K562 (cell line): ENCODE data around the gene GPR42. TPM values are rescaled to one million over a fixed set of nuclear protein-coding genes. Genes with fewer than 3 reads are reported as not detected.

ENCODE experiments used
- ATAC-seq: fragments of 200-7000 bp; cut with Tn5 transposase; 3 replicates; pipeline ENCODE4 v1.9.1; 2020; ENCODE audit warnings: moderate library complexity
- BruUV-seq: library from RNA; stranded (reverse); fragments of 400-500 nt; replicated peaks from 2 replicates; lab custom pipeline; 2021; lab: Mats Ljungman, UMichigan
- CTCF ChIA-PET: fragments of 300-600 bp; formaldehyde crosslinking; extraction: SDS; loops from one replicate; lab custom pipeline; 2021; ENCODE audit warnings: low intra/inter-chr PET ratio; lab: Yijun Ruan, JAX
- POLR2A ChIA-PET: fragments of 300-600, 350-650 bp; sonication (Branson Sonifier 250); formaldehyde crosslinking; extraction: SDS; loops from one replicate; lab custom pipeline; 2021; ENCODE audit warnings: antibody characterized with exemption, inconsistent platforms; lab: Yijun Ruan, JAX
- DNase-seq, 4 experiments: peaks; one replicate each; pipeline versions ENCODE4 v3.0.0 to v3.0.0-alpha.2; 2011 to 2018; ENCODE audit warnings: low spot score in 3 of 4, mixed read lengths in 3 of 4; ENCODE audit errors: extremely low read depth in 1 of 4
- FAIRE-seq: peaks from 2 replicates; lab custom pipeline; 2011; peaks lifted over from hg19 to GRCh38; lab: Jason Lieb, UNC
- H2AFZ ChIP-seq: 2 replicates; pipeline ENCODE4 v1.6.0; 2011; ENCODE audit warnings: low read depth, low read length, control low read depth, inconsistent platforms
- H3K27ac ChIP-seq: fragments of 200-600 bp; 3 replicates; pipeline ENCODE4 v1.8.0; 2011; ENCODE audit warnings: low read depth, mild to moderate bottlenecking, control low read depth, inconsistent platforms, low read length, moderate library complexity, mixed read lengths; ENCODE audit errors: extremely low read depth
- H3K27me3 ChIP-seq, 2 experiments: fragments of 300-600 bp in 1 of 2; 2 replicates in 1 of 2; 3 replicates in 1 of 2; pipeline versions ENCODE4 v1.6.0 to v1.8.0; 2011; ENCODE audit warnings: inconsistent platforms in 2 of 2, low read length in 2 of 2, mild to moderate bottlenecking in 1 of 2, mixed read lengths in 1 of 2, moderate library complexity in 1 of 2; ENCODE audit not compliant: control insufficient read depth in 2 of 2, insufficient read depth in 2 of 2
- H3K36me3 ChIP-seq: fragments of 300-600 bp; 3 replicates; pipeline ENCODE4 v1.8.0; 2011; ENCODE audit warnings: mild to moderate bottlenecking, low read length, inconsistent platforms; ENCODE audit not compliant: control insufficient read depth, insufficient read depth
- H3K4me1 ChIP-seq, 2 experiments: fragments of 200-600 bp in 1 of 2; replicated peaks in 1 of 2; 2 replicates in 1 of 2; 3 replicates in 1 of 2; pipeline versions ENCODE4 v1.5.1 to v1.8.0; 2011; ENCODE audit warnings: inconsistent platforms in 2 of 2, low read length in 2 of 2, mild to moderate bottlenecking in 1 of 2, mixed read lengths in 1 of 2, moderate library complexity in 1 of 2; ENCODE audit not compliant: control insufficient read depth in 2 of 2, insufficient read depth in 2 of 2
- H3K4me2 ChIP-seq: 2 replicates; pipeline ENCODE4 v1.6.1; 2011; ENCODE audit warnings: low read length, control low read depth, inconsistent platforms, mixed read lengths; ENCODE audit not compliant: insufficient read depth
- H3K4me3 ChIP-seq: fragments of 200-600 bp; sonication (generic), shearing (Covaris generic); 2 replicates; pipeline ENCODE4 v1.5.1; 2016; ENCODE audit warnings: control low read depth, inconsistent platforms
- H3K79me2 ChIP-seq: fragments of 200-600 bp; 3 replicates; pipeline ENCODE4 v1.8.0; 2011; ENCODE audit warnings: low read length, inconsistent platforms; ENCODE audit not compliant: control insufficient read depth, insufficient read depth
- H3K9ac ChIP-seq, 2 experiments: 2 replicates each; pipeline versions ENCODE4 v1.6.0 to v1.6.1; 2011; ENCODE audit warnings: low read depth in 2 of 2, low read length in 2 of 2, control low read depth in 1 of 2, inconsistent platforms in 1 of 2, mild to moderate bottlenecking in 1 of 2, mixed read lengths in 1 of 2; ENCODE audit not compliant: insufficient read depth in 1 of 2
- H3K9me1 ChIP-seq: one replicate; pipeline ENCODE4 v1.6.0; 2011; ENCODE audit warnings: inconsistent platforms, mild to moderate bottlenecking, low read length, moderate library complexity; ENCODE audit not compliant: control insufficient read depth, insufficient read depth
- H3K9me3 ChIP-seq: replicated peaks from 2 replicates; pipeline ENCODE4 v1.5.1; 2011; ENCODE audit warnings: low read depth, low read length, inconsistent platforms; ENCODE audit not compliant: control insufficient read depth, insufficient read depth
- H4K20me1 ChIP-seq: replicated peaks from 2 replicates; pipeline ENCODE4 v1.6.1; 2011; ENCODE audit warnings: low read length, inconsistent platforms, mixed read lengths; ENCODE audit not compliant: control insufficient read depth, insufficient read depth
- BRD9 ChIP-seq: fragments of 450-650 bp; IDR thresholded peaks from 2 replicates; pipeline ENCODE4 v1.6.1; 2018; ENCODE audit warnings: low read depth; ENCODE audit not compliant: partially characterized antibody
- ETS2 ChIP-seq: IDR thresholded peaks from 2 replicates; pipeline ENCODE4 v1.6.1; 2016; ENCODE audit warnings: borderline replicate concordance, missing genetic modification characterization, mild to moderate bottlenecking, moderate library complexity, missing compliant biosample characterization; ENCODE audit not compliant: poor library complexity, severe bottlenecking
- HSF4 ChIP-seq: fragments of 250-450 bp; sonication (Bioruptor Pico); IDR thresholded peaks from 2 replicates; pipeline ENCODE4 v2.1.2; 2022; ENCODE audit warnings: mild to moderate bottlenecking, moderate library complexity, borderline replicate concordance
- L3MBTL2 ChIP-seq: fragments of 450-650 bp; IDR thresholded peaks from 2 replicates; pipeline ENCODE4 v1.6.1; 2016; ENCODE audit warnings: mild to moderate bottlenecking, moderate library complexity
- NR2C1 ChIP-seq, 2 experiments: fragments of 450-650 bp; IDR thresholded peaks; 2 replicates each; pipeline ENCODE4 v1.6.1; 2017; ENCODE audit warnings: mild to moderate bottlenecking in 2 of 2, antibody characterized with exemption in 1 of 2, inconsistent platforms in 1 of 2, missing compliant biosample characterization in 1 of 2, missing genetic modification characterization in 1 of 2
- SLC30A9 ChIP-seq: fragments of 250-450 bp; sonication (Bioruptor Pico); IDR thresholded peaks from 2 replicates; pipeline ENCODE4 v1.8.0; 2022; ENCODE audit warnings: mild to moderate bottlenecking, moderate library complexity
- SMARCE1 ChIP-seq: fragments of 450-650 bp; IDR thresholded peaks from 2 replicates; pipeline ENCODE4 v1.7.1; 2016; ENCODE audit warnings: mild to moderate bottlenecking
- SOX6 ChIP-seq: fragments of 450-650 bp; IDR thresholded peaks from 2 replicates; pipeline ENCODE4 v1.6.1; 2014; ENCODE audit warnings: mild to moderate bottlenecking
- ZNF143 ChIP-seq: sonication (generic); formaldehyde crosslinking; IDR thresholded peaks from 2 replicates; pipeline ENCODE4 v1.9.0; 2022; ENCODE audit warnings: mild to moderate bottlenecking, missing genetic modification reagents
- ZNF165 ChIP-seq: fragments of 250-450 bp; sonication (Bioruptor Pico); IDR thresholded peaks from 2 replicates; pipeline ENCODE4 v1.4.0; 2020; ENCODE audit warnings: borderline replicate concordance
- ZNF316 ChIP-seq: fragments of 450-650 bp; IDR thresholded peaks from 2 replicates; pipeline ENCODE4 v1.6.1; 2016
- ZNF449 ChIP-seq: fragments of 250-450 bp; sonication (Bioruptor Pico); IDR thresholded peaks from 2 replicates; pipeline ENCODE4 v1.8.0; 2022; ENCODE audit warnings: moderate library complexity, mild to moderate bottlenecking, inconsistent platforms
- ZNF780A ChIP-seq: fragments of 250-450 bp; sonication (Bioruptor Pico); IDR thresholded peaks from 2 replicates; pipeline ENCODE4 v1.5.0; 2021; ENCODE audit warnings: mild to moderate bottlenecking
- WGBS: fragments of 100-300 bp; shearing (Covaris generic); methylation state at CpG from one replicate; pipeline ENCODE4 v1.1.6; 2016; ENCODE audit warnings: low coverage, mixed read lengths; ENCODE audit not compliant: insufficient coverage; ENCODE audit errors: missing lambda C conversion rate; 5-methylcytosine and 5-hydroxymethylcytosine counted together
- in situ Hi-C: fragments of 300-500 bp; cut with MboI; formaldehyde crosslinking; loops from 4 replicates; pipeline ENCODE4 v1.15.0; 2018; ENCODE audit warnings: inconsistent platforms, mixed read lengths
- intact Hi-C: fragments of 100-400 bp; cut with micrococcal nuclease; formaldehyde crosslinking; loops from 2 replicates; pipeline ENCODE4 v1.14.2; 2022
- polyA plus RNA-seq, 8 experiments: library from polyadenylated mRNA; depleted of rRNA in 4 of 8; stranded (reverse) in 5 of 8; unstranded in 3 of 8; fragments of >200 nt; fragmentation: Nextera tagmentation in 2 of 8; fragmentation: Illumina TruSeq in 1 of 8; extraction: Ambion mirVana in 2 of 8; extraction: Trizol in 1 of 8; gene quantifications; 2 replicates each; pipeline versions ENCODE4 v1.2.1 to v1.2.3, GENCODE V29; 2011 to 2014; ENCODE audit warnings: inconsistent platforms in 1 of 8, missing spikeins in 1 of 8
- total RNA-seq, 7 experiments: library from RNA; depleted of rRNA in 6 of 7; stranded (reverse); fragments of >200 nt in 6 of 7; fragmentation: Illumina TruSeq in 2 of 7; extraction: Trizol in 2 of 7; gene quantifications; 2 replicates each; pipeline versions ENCODE4 v1.2.1 to v1.2.3, GENCODE V29; 2011 to 2021; ENCODE audit warnings: low replicate concordance in 1 of 7
- TF ChIP-seq, protein P1 (sequence below): IDR thresholded peaks from 3 replicates; pipeline ENCODE4 v1.6.1; 2011; ENCODE audit warnings: borderline replicate concordance, mild to moderate bottlenecking; ENCODE audit not compliant: insufficient read length, insufficient read depth
- TF ChIP-seq, protein P2 (sequence below): fragments of 250-450 bp; sonication (Bioruptor Pico); IDR thresholded peaks from 2 replicates; pipeline ENCODE4 v1.4.0; 2020; ENCODE audit warnings: mild to moderate bottlenecking

GPR42 gene
- total and polyA plus RNA-seq, 9 of the 15 experiments (the other 6 are each of a cell fraction or from before 2014, with no cell fraction given), result not detected

DNA sequence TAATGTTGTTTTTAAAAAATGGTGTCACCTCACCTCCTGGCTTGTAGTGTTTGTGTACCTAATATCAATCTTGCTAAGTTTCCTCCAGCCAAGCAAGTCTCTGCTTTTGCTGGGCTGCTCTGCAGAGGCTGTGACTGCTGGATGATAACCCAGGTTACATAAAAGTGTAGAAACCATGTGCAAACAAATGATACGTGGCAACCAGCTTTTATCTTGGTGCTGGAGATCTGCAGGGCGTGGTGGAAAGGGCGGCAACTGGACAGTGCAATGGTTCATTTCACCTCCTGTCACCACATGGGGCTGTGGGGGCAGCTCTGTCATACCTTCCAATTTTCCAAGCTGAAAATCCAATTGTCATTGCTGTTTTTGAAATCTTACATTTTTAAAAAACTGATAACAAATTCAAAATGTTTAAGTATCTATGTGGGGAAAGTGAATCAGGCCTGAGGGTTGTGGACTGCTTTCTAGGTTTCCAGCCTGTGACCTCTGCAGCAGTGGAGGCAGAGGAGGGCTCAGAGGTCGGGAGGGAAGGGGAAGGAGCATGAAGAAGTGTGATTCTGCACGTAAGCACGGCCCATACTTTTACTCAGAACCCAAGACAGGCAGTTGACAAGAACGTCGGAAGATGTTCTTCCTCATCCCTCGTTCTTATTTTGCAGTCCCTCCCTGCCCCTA is 9.7 kb downstream of the GPR42 start:
- no peak overlapping the region for H3K4me3 ChIP-seq
- ATAC-seq, result peak; percentile 97
- H3K9ac ChIP-seq, result peak overlapping the region; percentile 0 to 40; a peak in 1 of 4 replicates
- ChIA-PET CTCF (no interaction called here), POLR2A (interaction anchor here (0.6 to 1.5 kb wide), 5 partner anchors 23 to 375 kb away, joined by 3 to 4 read pairs (median 3); no protein-coding TSS in a partner anchor)
- intact Hi-C loops (no loop called here), in situ Hi-C loops (no loop called here)
- no peaks in the 10 kb centered on the region; the same call in none of the 2 replicates for H3K9me3 ChIP-seq
- no peaks in the 10 kb centered on the region for H3K79me2 ChIP-seq
- peak overlapping the region; percentile 36; the same call in 1 of the 3 replicates for H3K27ac ChIP-seq
- peaks cover 20 to 29% of the 10 kb centered on the region in 2 experiments; a peak in 4 of 5 replicates for H3K4me1 ChIP-seq
- DNase-seq, result peak; percentile 80 to 94 (median 84)
- H3K9me1 ChIP-seq, result no peaks in the 10 kb centered on the region
- no peaks in the 10 kb centered on the region for H3K27me3 ChIP-seq
- H3K4me2 ChIP-seq, result peak overlapping the region; percentile 68
- 2% methylated on average over 9 of the region's 9 CpGs for WGBS
- BruUV-seq, result no TSS peak
- peak; percentile 98 for FAIRE-seq
- H3K36me3 ChIP-seq, result no peaks in the 10 kb centered on the region
- peak overlapping the region; percentile 66 for H2AFZ ChIP-seq
- no peaks in the 10 kb centered on the region for H4K20me1 ChIP-seq
- TF ChIP-seq, protein P1, sequence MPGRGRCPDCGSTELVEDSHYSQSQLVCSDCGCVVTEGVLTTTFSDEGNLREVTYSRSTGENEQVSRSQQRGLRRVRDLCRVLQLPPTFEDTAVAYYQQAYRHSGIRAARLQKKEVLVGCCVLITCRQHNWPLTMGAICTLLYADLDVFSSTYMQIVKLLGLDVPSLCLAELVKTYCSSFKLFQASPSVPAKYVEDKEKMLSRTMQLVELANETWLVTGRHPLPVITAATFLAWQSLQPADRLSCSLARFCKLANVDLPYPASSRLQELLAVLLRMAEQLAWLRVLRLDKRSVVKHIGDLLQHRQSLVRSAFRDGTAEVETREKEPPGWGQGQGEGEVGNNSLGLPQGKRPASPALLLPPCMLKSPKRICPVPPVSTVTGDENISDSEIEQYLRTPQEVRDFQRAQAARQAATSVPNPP, result no peak
- TF ChIP-seq ZNF449 (CRISPR knock-in tag) (no peak), NR2C1 (IDR thresholded peaks at IDR 0.05) (peak; percentile 56; the same call in 1 of the 2 replicates), NR2C1 (tag; IDR thresholded peaks at IDR 0.05) (peak; percentile 68), ZNF780A (CRISPR knock-in tag) (no peak), SLC30A9 (CRISPR knock-in tag) (no peak), SMARCE1 (peak; percentile 89), ZNF316 (no peak), SOX6 (peak; percentile 99), L3MBTL2 (peak; percentile 98), ZNF143 (CRISPR knock-in tag) (no peak; the same call in 1 of the 2 replicates), ETS2 (tag) (no peak), BRD9 (peak; percentile 69), HSF4 (no peak), ZNF165 (CRISPR knock-in tag) (no peak)
- TF ChIP-seq, protein P2, sequence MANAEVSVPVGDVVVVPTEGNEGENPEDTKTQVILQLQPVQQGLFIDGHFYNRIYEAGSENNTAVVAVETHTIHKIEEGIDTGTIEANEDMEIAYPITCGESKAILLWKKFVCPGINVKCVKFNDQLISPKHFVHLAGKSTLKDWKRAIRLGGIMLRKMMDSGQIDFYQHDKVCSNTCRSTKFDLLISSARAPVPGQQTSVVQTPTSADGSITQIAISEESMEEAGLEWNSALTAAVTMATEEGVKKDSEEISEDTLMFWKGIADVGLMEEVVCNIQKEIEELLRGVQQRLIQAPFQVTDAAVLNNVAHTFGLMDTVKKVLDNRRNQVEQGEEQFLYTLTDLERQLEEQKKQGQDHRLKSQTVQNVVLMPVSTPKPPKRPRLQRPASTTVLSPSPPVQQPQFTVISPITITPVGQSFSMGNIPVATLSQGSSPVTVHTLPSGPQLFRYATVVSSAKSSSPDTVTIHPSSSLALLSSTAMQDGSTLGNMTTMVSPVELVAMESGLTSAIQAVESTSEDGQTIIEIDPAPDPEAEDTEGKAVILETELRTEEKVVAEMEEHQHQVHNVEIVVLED (CRISPR knock-in tag), result no peak
